Right ventricle myocardium superior (tissue), 1 donor: ENCODE data around the gene LNX1. TPM values are rescaled to one million over a fixed set of nuclear protein-coding genes. Genes with fewer than 3 reads are reported as not detected.

Experiments used
- ATAC-seq: fragments of 200-7000 bp; cut with Tn5 transposase; one replicate; pipeline ENCODE4 v1.9.1; 2020; ENCODE audit warnings: mild to moderate bottlenecking; ENCODE audit not compliant: poor library complexity
- DNase-seq: peaks from one replicate; pipeline ENCODE4 v3.0.0-alpha.2; 2020
- intact Hi-C: fragments of 100-400 bp; cut with DNase I; formaldehyde crosslinking; loops from one replicate; pipeline ENCODE4 v1.11.2; 2022
- total RNA-seq: library from RNA; stranded (reverse); fragmentation: NEBNext Ultra II Directional; extraction: Animal tissue kit (Norgen Biotek cat#: 25700); gene quantifications from one replicate; pipeline ENCODE4 v1.2.1, GENCODE V29; 2021
- donor health status: DM: no; HTN: yes; CAD: no; lungs with severe emphysema.

LNX1 gene
- total RNA-seq, 1 donor from 2014 or later: 10.3 TPM

- no peak for ATAC-seq
- DNase-seq: no peak
- intact Hi-C loops: no loop called here
These were observed 11.5 kb downstream of the LNX1 start for GRCh38 chr4:53579826-53580225.

GRCh38 chr4:53576676-53577372 is 14.5 kb downstream of the LNX1 start:
- ATAC-seq (no peak), DNase-seq (no peak)
- intact Hi-C loops: no loop called here

GRCh38 chr4:53576071-53576617 is 15.1 kb downstream of the LNX1 start:
- DNase-seq (no peak), ATAC-seq (no peak)
- intact Hi-C loops: no loop called here

GRCh38 chr4:53575552-53575951 is 15.7 kb downstream of the LNX1 start:
- no peak for DNase-seq
- intact Hi-C loops: no loop called here
- no peak for ATAC-seq

DNA sequence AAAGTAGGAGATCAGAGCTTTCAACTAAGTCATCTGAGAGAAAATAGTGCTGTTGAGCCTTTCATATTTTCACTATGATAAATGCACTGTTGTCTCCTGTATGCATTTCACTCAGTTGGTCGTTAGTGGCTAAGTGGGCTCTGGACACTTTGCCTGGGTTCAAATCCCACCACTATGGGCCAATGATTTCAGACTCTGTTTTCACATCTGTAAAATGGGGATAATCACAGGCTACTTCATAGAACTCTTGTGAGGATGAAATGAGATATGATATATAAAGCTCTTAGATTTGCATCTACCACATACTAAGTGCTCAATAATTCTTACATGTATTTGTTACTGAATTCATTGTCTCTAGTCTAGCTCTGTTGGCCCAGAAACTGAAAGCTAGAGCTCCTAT is 16.8 kb downstream of the LNX1 start:
- no peak for DNase-seq
- intact Hi-C loops: no loop called here
- no peak for ATAC-seq

- ATAC-seq: no peak
- intact Hi-C loops: no loop called here
- no peak for DNase-seq
These were observed 17.6 kb downstream of the LNX1 start for GRCh38 chr4:53573696-53574095.

DNA sequence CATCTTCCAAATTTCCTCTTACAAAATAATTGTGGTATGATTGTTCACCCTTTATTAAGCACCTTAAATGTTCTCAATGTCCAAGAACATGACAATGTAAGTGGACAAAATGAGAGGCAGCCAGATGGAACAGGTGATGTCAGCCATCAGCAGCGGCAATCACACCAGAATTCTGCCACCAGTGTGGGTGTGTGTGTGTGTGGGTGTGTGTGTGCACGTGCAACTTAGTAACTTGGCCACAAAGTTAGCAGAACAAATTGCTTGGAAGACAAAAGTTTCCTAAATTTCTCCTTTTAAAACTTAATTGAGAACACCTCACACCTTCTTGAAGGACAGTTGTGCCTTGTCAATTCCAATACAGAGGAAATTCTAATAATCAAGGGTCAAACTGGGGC is 18.7 kb downstream of the LNX1 start:
- intact Hi-C loops: no loop called here

DNA sequence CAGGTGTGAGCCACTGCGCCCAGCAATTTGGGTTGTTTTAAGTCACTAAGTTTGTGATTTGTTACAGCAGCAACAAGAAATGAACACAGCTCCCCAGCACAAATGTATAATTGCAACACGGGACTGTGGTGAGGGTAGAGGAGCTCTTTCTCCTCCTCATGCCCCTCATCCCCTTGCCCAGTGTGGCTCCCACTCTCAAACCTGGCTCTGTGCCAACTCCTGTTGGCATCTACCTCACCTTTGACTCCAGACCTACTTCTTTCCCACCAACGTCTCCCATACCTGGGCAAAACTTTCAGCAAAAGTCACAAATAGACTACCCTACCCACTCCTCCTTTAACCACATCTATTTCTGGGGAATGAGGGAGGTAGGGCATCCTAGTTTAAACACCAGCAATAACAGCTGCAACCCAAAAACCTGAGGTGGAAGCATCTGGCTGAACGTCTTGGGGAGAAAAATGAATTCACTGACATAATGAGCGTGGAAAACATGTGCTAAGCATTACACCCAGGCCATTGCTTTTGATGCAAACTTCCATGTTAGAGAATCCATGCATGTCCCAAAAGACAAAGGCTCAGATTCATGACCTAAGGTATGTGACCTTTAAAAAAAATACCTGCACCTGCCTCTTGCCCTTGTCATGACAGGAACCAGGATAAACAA is 19.2 kb downstream of the LNX1 start:
- ATAC-seq (no peak), DNase-seq (no peak)
- intact Hi-C loops: no loop called here

More for the DNA sequence above, 18.7 kb downstream of the LNX1 start:
- no peak for ATAC-seq
- DNase-seq: no peak

DNA sequence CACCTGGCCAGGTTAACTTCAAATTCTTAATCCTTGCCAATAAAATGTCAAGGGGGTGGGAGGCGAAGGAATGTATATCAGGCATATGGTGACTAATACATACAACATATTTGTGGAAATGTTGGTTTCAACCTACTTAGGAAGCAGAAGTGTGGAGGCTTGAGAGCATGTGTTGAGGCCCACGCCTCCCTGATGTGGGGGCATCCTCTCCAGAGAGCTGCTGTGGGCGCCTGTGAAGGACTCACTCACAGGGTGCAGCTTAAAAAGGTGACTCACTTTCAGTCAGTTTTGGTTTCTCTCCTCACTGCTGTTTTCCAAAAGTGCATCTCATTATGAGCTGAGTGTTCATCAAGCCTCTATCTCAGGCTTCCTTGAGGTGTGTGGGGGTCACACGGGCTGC is 27.5 kb downstream of the LNX1 start:
- DNase-seq (no peak), ATAC-seq (no peak)
- intact Hi-C loops: no loop called here

DNA sequence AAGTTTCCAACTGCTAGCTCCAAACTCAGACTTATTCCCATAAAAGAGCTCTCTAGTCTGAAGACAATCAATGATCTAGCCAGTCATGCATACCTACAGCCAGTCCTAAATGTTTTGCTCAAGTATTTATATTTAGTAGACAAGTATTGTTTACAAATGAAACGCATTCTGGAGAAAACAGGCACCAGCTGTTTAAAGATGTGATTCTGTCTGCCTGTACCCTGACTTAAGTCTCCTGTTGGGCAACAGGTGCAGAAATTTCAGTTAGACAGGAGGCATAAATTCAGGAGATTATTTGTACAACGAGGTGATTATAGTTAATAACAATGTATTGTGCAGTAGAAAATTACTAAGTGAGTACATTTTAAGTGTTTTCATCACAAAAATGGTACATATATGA is 28.9 kb downstream of the LNX1 start:
- DNase-seq: no peak
- intact Hi-C loops: no loop called here
- ATAC-seq: no peak

GRCh38 chr4:53559021-53559620 is 32.2 kb downstream of the LNX1 start:
- no peak for ATAC-seq
- intact Hi-C loops: no loop called here
- no peak for DNase-seq

DNA sequence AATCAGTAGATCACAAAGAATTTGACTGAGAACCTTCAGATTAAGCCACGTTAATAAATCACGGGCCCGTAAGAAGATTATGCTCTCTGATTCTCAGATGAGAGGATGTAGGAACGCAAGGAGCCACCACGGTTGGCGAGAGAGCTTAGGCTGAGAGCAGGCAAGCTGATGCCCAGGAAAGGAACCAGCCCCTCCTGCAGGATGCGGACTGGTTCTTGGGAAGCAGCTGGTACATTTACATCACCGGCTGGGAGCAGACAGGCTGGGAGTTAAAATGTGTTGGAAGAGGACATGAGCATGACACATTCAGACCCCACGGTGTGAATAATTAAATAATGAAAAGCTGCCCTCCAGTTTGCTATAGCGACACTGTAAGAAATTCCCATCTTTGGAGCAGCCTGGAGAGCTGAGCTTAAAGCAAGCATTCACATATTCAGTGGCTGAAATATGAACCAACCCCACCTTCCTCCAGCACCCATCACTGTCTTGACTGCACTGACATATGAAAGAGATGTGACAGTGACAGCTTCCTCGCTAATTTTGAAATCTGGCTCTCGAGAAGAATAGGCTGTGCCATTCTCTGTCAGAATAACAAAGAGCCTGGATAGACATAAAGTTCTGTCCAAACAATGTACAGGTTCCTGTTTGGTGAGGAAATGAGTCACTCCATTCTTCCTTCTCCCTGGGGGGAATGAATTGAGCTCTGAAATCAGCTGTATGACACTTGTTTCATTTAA is 33.1 kb downstream of the LNX1 start:
- peak; percentile 37 for ATAC-seq
- intact Hi-C loops: no loop called here
- DNase-seq: no peak

GRCh38 chr4:53557669-53558064 is 33.6 kb downstream of the LNX1 start:
- no peak for ATAC-seq
- intact Hi-C loops: no loop called here
- no peak for DNase-seq

- ATAC-seq (no peak), DNase-seq (no peak)
- intact Hi-C loops: no loop called here
These were observed 34.6 kb downstream of the LNX1 start for GRCh38 chr4:53556651-53557050.

DNA sequence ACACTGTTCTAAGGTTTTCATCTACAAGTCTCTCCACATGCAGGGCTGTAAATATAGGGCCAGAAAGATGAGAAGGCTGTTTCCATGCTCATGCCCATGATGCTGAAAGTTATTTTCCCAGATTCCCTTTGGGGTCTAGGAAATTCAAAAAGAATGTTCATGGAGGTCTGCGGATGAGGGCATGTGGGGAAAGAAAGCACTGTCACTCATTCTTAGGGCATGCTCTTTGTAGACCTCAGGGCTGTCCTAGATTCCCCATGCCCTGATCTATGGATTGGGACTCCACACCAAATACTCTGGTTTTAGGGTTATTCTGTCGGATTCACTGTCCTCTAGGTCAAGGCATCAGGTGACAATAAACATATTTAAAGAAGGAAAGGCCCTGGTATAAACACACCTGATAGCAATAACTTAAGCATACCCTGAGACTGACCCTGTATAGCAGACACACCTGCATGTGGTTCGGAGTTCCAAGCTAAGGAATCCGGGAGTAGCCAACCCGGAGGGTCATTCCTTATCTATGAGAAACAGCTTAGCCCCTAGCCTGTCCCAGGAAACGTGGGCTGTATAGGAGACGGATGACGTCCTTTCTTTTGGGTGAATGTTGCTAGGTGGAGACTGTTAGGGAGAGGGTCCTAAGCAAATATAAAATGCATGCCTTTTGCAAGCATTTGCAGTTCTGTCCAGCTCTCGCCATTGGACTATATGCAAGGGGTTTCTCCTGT is 37.6 kb downstream of the LNX1 start:
- intact Hi-C loops: no loop called here
- ATAC-seq (no peak), DNase-seq (no peak)

GRCh38 chr4:53552711-53553110 is 38.6 kb downstream of the LNX1 start:
- intact Hi-C loops: no loop called here
- ATAC-seq: no peak

GRCh38 chr4:53551958-53552357 is 39.3 kb downstream of the LNX1 start:
- ATAC-seq (no peak), DNase-seq (no peak)
- intact Hi-C loops: no loop called here

More at GRCh38 chr4:53552711-53553110, 38.6 kb downstream of the LNX1 start:
- DNase-seq: no peak

- ATAC-seq (no peak), DNase-seq (no peak)
- intact Hi-C loops: no loop called here
These were observed 39.9 kb downstream of the LNX1 start for GRCh38 chr4:53551281-53551864.
